Measurements from ENCODE around the gene GABRG3.
"Not testable (repeated sequence)": the region's sequence is repeated elsewhere in the genome, so short reads cannot be mapped to it uniquely, and the experiment has no call there.

The GABRG3 gene

DNA sequence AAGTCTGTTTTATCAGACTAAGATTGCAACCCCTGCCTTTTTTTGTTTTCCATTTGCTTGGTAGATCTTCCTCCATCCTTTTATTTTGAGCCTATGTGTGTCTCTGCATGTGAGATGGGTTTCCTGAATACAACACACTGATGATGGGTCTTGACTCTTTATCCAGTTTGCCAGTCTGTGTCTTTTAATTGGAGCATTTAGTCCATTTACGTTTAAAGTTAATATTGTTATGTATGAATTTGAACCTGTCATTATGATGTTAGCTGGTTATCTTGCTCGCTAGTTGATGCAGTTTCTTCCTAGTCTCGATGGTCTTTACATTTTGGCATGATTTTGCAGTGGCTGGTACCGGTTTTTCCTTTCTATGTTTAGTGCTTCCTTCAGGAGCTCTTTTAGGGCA is 220.5 kb downstream of the GABRG3 start:
- DNase-seq, result not testable (repeated sequence)

GRCh38 chr15:27196691-27197090 is 225.7 kb downstream of the GABRG3 start:
- DNase-seq, result no peak

DNA sequence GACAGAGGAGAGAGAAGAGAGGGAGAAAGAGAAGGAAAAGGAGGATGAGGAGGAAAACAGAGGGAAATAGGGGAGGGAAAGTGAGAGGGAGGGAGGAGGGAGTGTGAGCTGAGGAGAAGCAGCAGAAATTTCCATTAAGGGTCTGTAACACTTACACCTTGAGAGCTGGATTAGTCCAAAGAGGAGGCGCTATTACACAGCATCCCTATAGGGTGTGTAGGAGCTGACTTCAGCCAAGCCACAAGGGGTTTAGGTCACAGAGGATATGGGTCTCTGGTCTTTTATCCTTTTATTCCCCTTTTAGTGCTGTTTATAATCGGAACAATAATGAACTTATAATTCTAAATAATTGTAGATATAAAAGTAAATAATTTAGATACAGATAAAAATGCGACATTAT is 230.4 kb downstream of the GABRG3 start:
- DNase-seq, result no peak

DNA sequence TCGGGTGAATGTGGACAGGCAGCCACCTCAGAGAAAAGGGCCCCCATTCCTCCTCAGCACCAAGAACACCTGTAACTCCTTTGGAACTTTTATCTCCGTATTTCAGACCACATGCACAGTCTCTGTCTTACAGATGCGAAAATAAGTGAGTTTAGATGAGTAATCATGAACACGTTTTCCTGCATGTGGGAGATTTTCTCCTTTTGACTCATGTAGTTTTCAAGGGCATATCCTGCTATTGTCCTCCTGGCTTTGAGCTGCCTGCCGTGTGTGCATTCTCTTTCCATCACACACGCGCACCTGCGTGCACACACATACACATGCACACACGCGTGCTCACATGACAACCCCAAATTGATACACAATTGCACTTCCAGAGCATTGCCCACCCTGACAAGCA is 239.2 kb downstream of the GABRG3 start:
- no peak for DNase-seq

DNA sequence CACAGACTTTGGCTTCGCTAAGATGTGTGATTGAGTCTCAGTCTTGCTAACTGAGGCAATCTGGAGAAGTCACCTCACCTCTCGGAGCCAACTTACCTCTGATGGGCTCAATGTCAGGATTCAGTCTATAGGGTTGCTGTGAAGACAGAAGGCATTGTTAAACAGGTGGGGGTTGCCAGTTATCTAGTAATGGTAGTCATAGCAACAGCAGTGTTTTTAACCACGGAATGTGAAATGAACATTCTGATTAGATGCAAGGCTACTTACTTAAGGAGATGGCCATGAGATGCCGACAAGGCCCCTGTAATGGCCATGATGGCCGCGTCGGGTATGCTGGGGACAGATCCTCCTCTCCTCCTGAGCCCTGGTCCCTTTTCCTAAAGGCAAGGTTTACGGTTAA is 243.1 kb downstream of the GABRG3 start:
- no peak for DNase-seq

DNA sequence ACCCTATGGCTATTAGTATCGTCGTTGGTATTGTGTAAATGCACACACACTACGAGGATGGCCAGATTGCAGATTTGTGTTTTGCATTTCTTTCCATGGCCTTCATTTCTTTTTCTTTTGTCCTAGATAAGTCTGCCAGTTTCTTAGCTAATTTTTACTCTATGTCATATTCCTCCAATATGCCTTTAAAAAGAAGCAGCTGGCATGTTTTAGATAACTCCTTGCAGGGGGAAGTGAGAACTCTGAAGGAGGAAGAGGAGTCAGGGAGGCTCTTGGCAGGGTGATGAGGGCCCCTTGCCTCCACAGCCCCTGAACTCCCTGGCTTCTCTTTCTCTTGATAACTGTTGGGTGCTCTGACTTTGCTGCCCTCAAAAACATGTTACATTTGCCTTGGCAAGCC is 244.0 kb downstream of the GABRG3 start:
- DNase-seq, result no peak

GRCh38 chr15:27218426-27218825 is 247.4 kb downstream of the GABRG3 start:
- no peak for DNase-seq

- no peak for DNase-seq
These were observed 248.7 kb downstream of the GABRG3 start for GRCh38 chr15:27219636-27220035.

GRCh38 chr15:27220199-27220598 is 249.2 kb downstream of the GABRG3 start:
- DNase-seq, result no peak

- no peak for DNase-seq
These were observed 251.5 kb downstream of the GABRG3 start for GRCh38 chr15:27222479-27222878.

- DNase-seq, result no peak
These were observed 252.2 kb downstream of the GABRG3 start for GRCh38 chr15:27223179-27223578.

GRCh38 chr15:27231811-27232210 is 260.8 kb downstream of the GABRG3 start:
- no peak for DNase-seq

GRCh38 chr15:27232876-27233275 is 261.9 kb downstream of the GABRG3 start:
- no peak for DNase-seq

GRCh38 chr15:27234593-27234992 is 263.6 kb downstream of the GABRG3 start:
- no peak for DNase-seq

- DNase-seq, result no peak
These were observed 264.2 kb downstream of the GABRG3 start for GRCh38 chr15:27235161-27235560.

- no peak for DNase-seq
These were observed 264.7 kb downstream of the GABRG3 start for GRCh38 chr15:27235681-27236080.

DNA sequence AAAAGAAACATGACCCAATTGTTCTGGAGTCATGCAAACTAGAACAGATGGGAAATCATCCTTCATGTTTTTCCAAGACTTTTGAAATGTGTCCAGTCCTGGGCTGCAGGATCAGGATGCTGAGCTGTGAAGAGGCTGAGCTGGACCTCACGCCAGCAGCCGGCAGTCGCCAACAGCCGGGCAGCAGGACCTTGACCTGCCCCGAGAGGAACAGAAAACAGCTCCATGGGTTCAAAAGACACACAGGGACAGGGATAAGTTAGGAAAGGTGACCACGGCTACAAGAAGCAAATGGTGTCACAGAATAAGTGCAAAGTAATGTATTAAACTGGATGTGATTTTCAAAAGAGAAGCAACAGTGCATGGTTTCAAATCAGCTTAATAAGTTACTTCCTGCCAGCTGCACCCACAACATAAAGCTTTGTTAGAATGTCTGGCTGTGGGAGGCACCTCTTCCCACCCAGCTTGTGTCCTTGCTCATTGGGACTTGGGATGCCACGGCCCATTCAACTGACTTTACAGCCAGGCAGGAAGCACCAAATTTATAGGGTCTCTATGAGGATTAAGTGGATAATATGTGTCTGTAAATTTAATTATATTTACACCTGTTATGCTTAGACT is 266.4 kb downstream of the GABRG3 start:
- DNase-seq, result no peak

DNA sequence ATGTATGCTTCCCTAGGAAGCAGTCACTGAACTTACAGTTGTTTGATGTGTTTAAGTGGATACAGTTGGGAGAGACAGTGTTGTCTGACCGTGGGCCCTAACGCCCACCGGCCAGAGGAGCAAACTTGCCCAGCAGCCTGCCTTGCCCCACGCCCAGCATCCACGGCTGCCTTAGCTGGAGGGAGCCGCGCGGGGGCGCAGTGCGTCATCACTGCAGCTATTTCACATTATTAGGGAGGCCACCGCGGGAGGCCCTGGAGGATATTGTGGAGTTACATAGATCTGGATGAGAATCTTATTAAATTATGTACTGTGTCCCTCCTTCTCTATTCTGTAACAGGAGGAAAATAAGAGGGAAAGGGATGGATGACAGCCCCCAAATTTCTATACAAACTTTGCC is 267.2 kb downstream of the GABRG3 start:
- no peak for DNase-seq

DNA sequence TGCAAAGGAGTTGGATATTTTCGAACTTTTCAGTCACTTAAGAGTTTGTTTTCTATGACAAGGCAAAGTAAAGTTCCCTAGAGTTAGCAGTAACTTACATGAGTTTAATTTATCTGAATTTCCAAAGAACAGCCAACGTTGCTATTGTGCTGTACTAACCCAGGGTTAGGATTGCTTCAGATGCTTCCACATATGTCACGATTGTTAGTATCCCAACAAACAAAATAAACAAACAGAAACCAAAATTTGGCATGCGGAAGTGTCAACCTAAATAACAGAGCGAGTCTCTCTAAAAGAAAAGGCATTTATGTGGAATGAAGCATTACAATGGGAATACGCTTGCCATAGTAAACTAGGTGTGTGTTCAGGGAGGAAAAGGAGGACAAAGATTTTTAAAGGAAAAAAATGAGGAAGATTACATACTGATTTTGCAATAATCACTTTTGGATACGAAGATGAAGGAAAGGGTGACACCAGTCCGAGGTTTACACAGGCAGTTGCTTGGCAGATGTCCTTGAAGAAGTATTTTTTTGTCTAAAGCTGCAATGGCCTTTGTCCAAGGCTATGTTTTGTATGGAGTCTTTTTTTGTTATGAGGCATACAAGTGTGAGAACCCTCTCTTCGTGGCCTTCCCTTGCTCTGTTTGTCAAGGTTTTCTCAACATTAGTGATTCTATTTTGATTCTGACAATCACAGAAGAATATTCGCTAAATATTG is 267.9 kb downstream of the GABRG3 start:
- DNase-seq, result no peak

GRCh38 chr15:27241943-27242342 is 271.0 kb downstream of the GABRG3 start:
- no peak for DNase-seq

DNA sequence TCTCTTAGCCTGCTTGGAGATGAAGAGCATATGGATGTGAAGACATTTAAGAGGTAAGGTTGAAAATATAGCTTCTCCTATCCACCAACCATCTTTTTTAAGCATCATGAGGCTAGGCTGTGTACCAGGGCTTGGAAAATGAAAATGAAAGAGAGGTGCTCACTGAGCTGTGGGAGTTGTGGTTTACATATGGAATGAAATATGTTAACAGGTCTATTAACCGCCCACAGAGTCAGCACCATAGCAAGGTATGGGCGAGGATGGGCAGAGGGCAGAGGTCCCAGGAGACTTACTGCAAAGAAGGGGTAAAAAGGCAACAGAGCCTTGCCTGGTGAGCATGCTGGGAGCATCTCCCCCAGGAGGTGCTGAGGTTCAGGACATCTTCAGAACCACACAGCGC is 273.1 kb downstream of the GABRG3 start:
- DNase-seq, result no peak

GRCh38 chr15:27248251-27248650 is 277.3 kb downstream of the GABRG3 start:
- no peak for DNase-seq

- no peak for DNase-seq
These were observed 278.2 kb downstream of the GABRG3 start for GRCh38 chr15:27249046-27249759.

DNA sequence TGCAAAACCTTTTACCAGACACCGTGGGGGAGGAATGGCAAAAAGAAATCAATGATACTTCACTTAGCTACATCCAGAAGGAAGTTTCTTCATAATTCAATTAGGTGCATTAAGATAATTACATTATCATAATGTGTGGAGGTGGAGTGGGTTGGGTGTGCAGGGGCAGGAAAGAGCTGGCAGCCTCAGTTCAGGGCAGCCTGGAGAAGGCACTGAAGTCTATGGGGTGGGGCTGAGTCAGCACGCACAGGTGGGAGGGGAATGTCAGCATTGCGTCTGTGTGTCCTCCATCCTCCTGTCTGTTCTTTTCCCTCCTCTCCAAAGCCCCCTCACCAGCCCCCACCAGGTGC is 278.8 kb downstream of the GABRG3 start:
- DNase-seq, result no peak

Data from activated naive CD4-positive, alpha-beta T cell treated with anti-CD3 and anti-CD28 coated beads, Interleukin-2, amount 50 U/mL, for 16 hours (primary cell).